CD14-positive monocyte (primary cell): ENCODE data around the gene HECW1. TPM values are rescaled to one million over a fixed set of nuclear protein-coding genes. Genes with fewer than 3 reads are reported as not detected.

ENCODE experiments used
- DNase-seq, 3 donors: peaks; one replicate each; pipeline ENCODE4 v3.0.0-alpha.2; 2011 to 2022
- H2AFZ ChIP-seq: 2 replicates; pipeline ENCODE4 v1.6.0; 2012; ENCODE audit warnings: mild to moderate bottlenecking, low read depth, low read length, inconsistent platforms; ENCODE audit not compliant: insufficient read depth, poor library complexity, severe bottlenecking
- H3K27ac ChIP-seq, 2 donors: 1 replicate in 1 of 2; 2 replicates in 1 of 2; pipeline ENCODE4 v1.5.1; 2012 to 2013; ENCODE audit warnings: low read length in 2 of 2, control low read depth in 1 of 2, inconsistent platforms in 1 of 2, low read depth in 1 of 2, mild to moderate bottlenecking in 1 of 2
- H3K27me3 ChIP-seq, 2 donors: one replicate each; pipeline versions ENCODE4 v1.6.0 to v1.6.1; 2011 to 2013; ENCODE audit warnings: low read length in 2 of 2; ENCODE audit not compliant: control insufficient read depth in 2 of 2, insufficient read depth in 2 of 2
- H3K36me3 ChIP-seq, 2 donors: replicated peaks in 1 of 2; 1 replicate in 1 of 2; 2 replicates in 1 of 2; pipeline versions ENCODE4 v1.5.1 to v1.6.1; 2012 to 2013; ENCODE audit warnings: low read length in 2 of 2, control low read depth in 1 of 2, inconsistent platforms in 1 of 2, mild to moderate bottlenecking in 1 of 2; ENCODE audit not compliant: insufficient read depth in 2 of 2, control insufficient read depth in 1 of 2
- H3K4me1 ChIP-seq, 2 donors: 1 replicate in 1 of 2; 2 replicates in 1 of 2; pipeline versions ENCODE4 v1.5.1 to v1.6.1; 2012 to 2013; ENCODE audit warnings: low read length in 2 of 2, control low read depth in 1 of 2, inconsistent platforms in 1 of 2, mild to moderate bottlenecking in 1 of 2, moderate library complexity in 1 of 2; ENCODE audit not compliant: insufficient read depth in 2 of 2, control insufficient read depth in 1 of 2
- H3K4me2 ChIP-seq: replicated peaks from 2 replicates; pipeline ENCODE3; 2012; ENCODE audit warnings: low read length, moderate library complexity, mild to moderate bottlenecking; ENCODE audit not compliant: poor library complexity, severe bottlenecking; ENCODE audit errors: extremely low read depth
- H3K4me3 ChIP-seq, 3 experiments: fragments of 200-600 bp in 1 of 3; sonication (generic) in 1 of 3; replicated peaks in 1 of 3; 1 replicate in 2 of 3; 2 replicates in 1 of 3; pipeline ENCODE4 v1.5.1; 2011 to 2013; ENCODE audit warnings: low read length in 3 of 3, mild to moderate bottlenecking in 3 of 3, control low read depth in 2 of 3, low read depth in 2 of 3, inconsistent platforms in 1 of 3, moderate library complexity in 1 of 3
- H3K79me2 ChIP-seq: 2 replicates; pipeline ENCODE4 v1.6.0; 2012; ENCODE audit warnings: mild to moderate bottlenecking, control low read depth, inconsistent platforms, low read length, moderate library complexity; ENCODE audit not compliant: insufficient read depth
- H3K9ac ChIP-seq: 2 replicates; pipeline ENCODE4 v1.6.0; 2017; ENCODE audit warnings: low read length, mild to moderate bottlenecking; ENCODE audit not compliant: insufficient read depth, poor library complexity, severe bottlenecking
- H3K9me3 ChIP-seq, 2 donors: replicated peaks in 1 of 2; 1 replicate in 1 of 2; 2 replicates in 1 of 2; pipeline versions ENCODE4 v1.5.1 to v1.6.1; 2012 to 2013; ENCODE audit warnings: low read length in 2 of 2, control low read depth in 1 of 2; ENCODE audit not compliant: control insufficient read depth in 1 of 2, insufficient read depth in 1 of 2
- H4K20me1 ChIP-seq: 2 replicates; pipeline ENCODE4 v1.6.0; 2012; ENCODE audit warnings: mild to moderate bottlenecking, low read length, control low read depth, moderate library complexity; ENCODE audit not compliant: insufficient read depth
- H3K27ac Mint-ChIP-seq, 7 donors: one replicate each; pipeline ENCODE4 v1.8.0; 2020; ENCODE audit warnings: mild to moderate bottlenecking in 7 of 7, mixed read lengths in 7 of 7, moderate library complexity in 6 of 7, inconsistent platforms in 2 of 7
- H3K27me3 Mint-ChIP-seq, 3 donors: one replicate each; pipeline ENCODE4 v1.8.0; 2021 to 2022; ENCODE audit warnings: low read depth in 3 of 3, mild to moderate bottlenecking in 3 of 3, mixed read lengths in 3 of 3, moderate library complexity in 3 of 3, inconsistent platforms in 1 of 3
- H3K36me3 Mint-ChIP-seq, 2 donors: one replicate each; pipeline ENCODE4 v1.8.0; 2020; ENCODE audit warnings: mixed read lengths in 2 of 2, inconsistent platforms in 1 of 2, mild to moderate bottlenecking in 1 of 2
- H3K4me1 Mint-ChIP-seq: one replicate; pipeline ENCODE4 v1.8.0; 2020; ENCODE audit warnings: mild to moderate bottlenecking, mixed read lengths
- H3K4me3 Mint-ChIP-seq, 2 donors: one replicate each; pipeline ENCODE4 v1.8.0; 2020; ENCODE audit warnings: mild to moderate bottlenecking in 2 of 2, mixed read lengths in 2 of 2, moderate library complexity in 1 of 2
- H3K9me3 Mint-ChIP-seq, 7 donors: one replicate each; pipeline ENCODE4 v1.8.0; 2020 to 2022; ENCODE audit warnings: mixed read lengths in 7 of 7, mild to moderate bottlenecking in 6 of 7, moderate library complexity in 6 of 7, inconsistent platforms in 2 of 7
- CTCF ChIP-seq: fragments of 200-600 bp; IDR thresholded peaks from one replicate; pipeline ENCODE4 v1.8.0; 2022; ENCODE audit warnings: antibody characterized with exemption, mild to moderate bottlenecking
- WGBS: methylation state at CpG from one replicate; pipeline ENCODE4 v1.1.5; 2013; ENCODE audit warnings: missing lambda C conversion rate; ENCODE audit not compliant: insufficient coverage; 5-methylcytosine and 5-hydroxymethylcytosine counted together
- intact Hi-C, 2 donors: fragments of 100-400 bp; cut with micrococcal nuclease; formaldehyde crosslinking; loops; one replicate each; pipeline versions ENCODE4 v1.15.0 to v1.15.1; 2023
- polyA plus RNA-seq, 3 donors: library from polyadenylated mRNA; depleted of rRNA in 1 of 3; unstranded in 2 of 3; stranded (reverse) in 1 of 3; fragments of 300-500 nt in 2 of 3; fragments of >200 nt in 1 of 3; fragmentation: Illumina TruSeq in 2 of 3; gene quantifications; 1 replicate in 2 of 3; 2 replicates in 1 of 3; pipeline ENCODE4 v1.2.3, GENCODE V29; 2012 to 2021

Gene HECW1
- polyA plus RNA-seq, 3 donors = not detected

GRCh38 chr7:43481902-43482678, 369.6 kb downstream of the HECW1 start:
- 92% methylated on average over 2 of the region's 8 CpGs for whole genome bisulfite sequencing
- no peak for DNase-seq
- Mint-ChIP-seq H3K36me3 (no peaks in the 10 kb centered on the region), H3K27me3 (peaks cover 2 to 6% (median 2%) of the 10 kb centered on the region in 3 donors), H3K9me3 (no peaks in the 10 kb centered on the region), H3K4me3 (no peak overlapping the region), H3K27ac (no peak overlapping the region), H3K4me1 (no peaks in the 10 kb centered on the region)
- Histone ChIP-seq H3K9ac (no peak overlapping the region), H3K27ac (no peak overlapping the region), H3K4me1 (no peaks in the 10 kb centered on the region), H3K9me3 (no peaks in the 10 kb centered on the region), H2AFZ (no peak overlapping the region), H3K4me2 (no peak overlapping the region), H3K4me3 (no peak overlapping the region), H3K36me3 (no peaks in the 10 kb centered on the region), H3K27me3 (no peaks in the 10 kb centered on the region), H3K79me2 (no peaks in the 10 kb centered on the region), H4K20me1 (no peaks in the 10 kb centered on the region)
- intact Hi-C loops = no loop called here
- no peak for TF ChIP-seq CTCF

GRCh38 chr7:43482679-43483252, 370.3 kb downstream of the HECW1 start:
- H4K20me1 ChIP-seq = no peaks in the 10 kb centered on the region
- no peak overlapping the region for H3K4me2 ChIP-seq
- no peak overlapping the region for H3K9ac ChIP-seq
- no peak overlapping the region for H3K27ac Mint-ChIP-seq
- no peaks in the 10 kb centered on the region for H3K36me3 ChIP-seq
- no peak overlapping the region for H3K4me3 Mint-ChIP-seq
- no peak overlapping the region for H3K27ac ChIP-seq
- H3K27me3 Mint-ChIP-seq = peaks cover 2 to 6% (median 3%) of the 10 kb centered on the region in 3 donors
- H2AFZ ChIP-seq = no peak overlapping the region
- H3K4me1 Mint-ChIP-seq = no peaks in the 10 kb centered on the region
- H3K9me3 ChIP-seq = no peaks in the 10 kb centered on the region
- whole genome bisulfite sequencing = 88% methylated on average over 2 of the region's 5 CpGs
- no peak for TF ChIP-seq CTCF
- no peaks in the 10 kb centered on the region for H3K4me1 ChIP-seq
- DNase-seq = no peak
- H3K36me3 Mint-ChIP-seq = no peaks in the 10 kb centered on the region
- no peak overlapping the region for H3K4me3 ChIP-seq
- no peaks in the 10 kb centered on the region for H3K79me2 ChIP-seq
- H3K27me3 ChIP-seq = no peaks in the 10 kb centered on the region
- no peaks in the 10 kb centered on the region for H3K9me3 Mint-ChIP-seq
- intact Hi-C loops = no loop called here
